NCI-H146 treated with DMSO at 0.1 percent for 48 hours (cell line): Measurements from ENCODE around the gene CPA3.

Experiments
- DNase-seq: peaks from one replicate; lab custom pipeline; 2025; ENCODE audit not compliant: unreplicated experiment; lab: John Stamatoyannopoulos, UW

Gene CPA3, protein sequence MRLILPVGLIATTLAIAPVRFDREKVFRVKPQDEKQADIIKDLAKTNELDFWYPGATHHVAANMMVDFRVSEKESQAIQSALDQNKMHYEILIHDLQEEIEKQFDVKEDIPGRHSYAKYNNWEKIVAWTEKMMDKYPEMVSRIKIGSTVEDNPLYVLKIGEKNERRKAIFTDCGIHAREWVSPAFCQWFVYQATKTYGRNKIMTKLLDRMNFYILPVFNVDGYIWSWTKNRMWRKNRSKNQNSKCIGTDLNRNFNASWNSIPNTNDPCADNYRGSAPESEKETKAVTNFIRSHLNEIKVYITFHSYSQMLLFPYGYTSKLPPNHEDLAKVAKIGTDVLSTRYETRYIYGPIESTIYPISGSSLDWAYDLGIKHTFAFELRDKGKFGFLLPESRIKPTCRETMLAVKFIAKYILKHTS

DNA sequence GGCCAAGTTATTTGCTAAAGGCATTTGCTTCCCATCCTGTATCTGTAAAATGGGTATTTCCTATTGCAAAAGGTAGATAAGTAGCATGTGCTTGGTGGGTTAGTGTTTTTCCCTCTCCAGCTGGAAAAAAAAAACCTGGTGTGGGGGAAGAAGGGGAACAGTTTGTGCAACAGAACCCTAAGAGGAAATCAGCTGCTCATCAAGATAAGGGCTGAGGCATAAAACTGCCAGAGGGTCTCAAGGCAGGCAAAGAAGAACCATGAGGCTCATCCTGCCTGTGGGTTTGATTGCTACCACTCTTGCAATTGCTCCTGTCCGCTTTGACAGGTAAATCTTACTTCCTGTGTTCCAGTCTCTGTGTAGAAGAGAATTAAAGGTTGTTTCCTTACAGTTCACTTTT, at the start of gene CPA3:
CPA3 (plus strand) TSS at position 248 of the 400 bp plus-strand sequence; CDS start at position 260, 12 bp downstream.
- DNase-seq: no peak

DNA sequence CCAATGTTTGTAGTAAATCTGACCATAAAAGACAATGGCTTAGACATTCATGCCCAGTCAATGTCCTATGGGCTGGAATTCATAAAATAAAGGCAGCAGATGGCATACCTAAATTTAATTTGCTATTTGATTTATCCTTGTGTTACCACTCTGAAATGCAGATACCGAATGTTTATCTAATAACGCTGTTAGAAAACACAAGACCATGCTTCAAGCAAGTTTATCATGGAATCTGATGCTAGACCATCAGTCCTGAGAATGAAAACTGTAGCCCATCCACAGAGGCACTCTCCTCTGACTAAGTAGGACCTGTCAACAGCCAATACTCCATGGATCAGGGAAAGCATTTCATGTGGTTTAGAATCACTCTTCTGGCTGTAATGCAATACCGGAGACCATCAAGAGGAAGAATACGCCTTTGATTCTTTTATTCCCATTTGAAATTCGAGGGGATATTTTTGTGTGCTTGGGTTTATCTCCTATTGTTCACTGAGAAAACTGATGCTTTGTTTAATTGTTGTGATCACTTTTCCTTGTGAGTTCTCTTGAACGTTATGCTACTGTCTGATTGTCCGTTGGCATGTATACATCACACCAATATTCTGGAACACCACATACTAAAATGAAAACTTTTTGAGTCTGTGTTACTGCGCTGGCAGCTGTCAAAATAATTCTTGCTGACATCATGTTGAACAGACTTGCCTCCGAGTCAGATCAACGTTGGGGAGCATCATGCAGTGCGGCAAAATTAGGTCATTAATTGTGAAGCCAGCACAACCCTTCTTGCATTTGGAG, 49.6 kb upstream of the CPA3 start:
- DNase-seq: no peak

DNA sequence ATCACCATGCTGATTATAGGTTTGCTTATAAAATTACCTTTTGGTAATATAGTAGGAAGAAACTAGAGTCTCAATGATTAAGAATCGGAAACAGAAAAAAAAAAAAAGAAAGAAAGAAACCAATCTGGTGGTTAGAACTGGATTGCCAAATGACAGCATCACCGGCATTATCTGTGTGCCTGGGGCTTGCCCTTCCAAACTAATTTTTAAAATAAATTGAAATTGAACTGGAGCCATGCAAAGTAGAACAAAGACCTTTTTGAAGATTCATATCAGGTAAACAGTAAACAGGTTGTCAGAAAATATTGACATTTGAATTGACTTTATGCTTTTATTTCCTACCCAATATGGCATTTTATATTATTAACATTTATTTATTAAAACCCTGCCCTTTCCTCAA, 48.7 kb upstream of the CPA3 start:
- no peak for DNase-seq

DNA sequence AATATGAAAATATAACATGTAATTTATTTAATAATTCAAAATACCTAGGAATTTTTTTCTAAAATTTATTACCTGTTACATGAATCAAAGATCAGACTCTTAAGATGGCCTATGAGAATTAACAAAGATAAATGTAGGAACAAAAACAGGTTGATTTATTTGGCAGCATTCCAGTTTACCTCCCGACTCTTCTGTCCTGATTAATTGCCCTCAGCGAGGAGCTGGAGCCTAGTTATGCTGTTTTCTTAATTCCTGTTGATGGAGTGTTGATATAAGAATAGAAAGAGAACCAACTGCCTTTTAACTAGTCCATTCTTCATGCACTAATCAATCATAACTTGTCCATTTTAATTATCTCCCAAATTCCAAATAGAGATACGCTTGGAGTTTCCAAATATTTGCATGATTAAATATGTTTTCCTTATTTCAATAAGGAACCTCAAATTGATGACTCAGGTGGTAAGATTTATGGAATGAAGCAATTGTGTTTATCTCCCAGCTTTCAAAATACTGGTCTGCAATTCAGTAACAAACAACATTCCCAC, 48.0 kb upstream of the CPA3 start:
- peak; percentile 23 for DNase-seq

DNA sequence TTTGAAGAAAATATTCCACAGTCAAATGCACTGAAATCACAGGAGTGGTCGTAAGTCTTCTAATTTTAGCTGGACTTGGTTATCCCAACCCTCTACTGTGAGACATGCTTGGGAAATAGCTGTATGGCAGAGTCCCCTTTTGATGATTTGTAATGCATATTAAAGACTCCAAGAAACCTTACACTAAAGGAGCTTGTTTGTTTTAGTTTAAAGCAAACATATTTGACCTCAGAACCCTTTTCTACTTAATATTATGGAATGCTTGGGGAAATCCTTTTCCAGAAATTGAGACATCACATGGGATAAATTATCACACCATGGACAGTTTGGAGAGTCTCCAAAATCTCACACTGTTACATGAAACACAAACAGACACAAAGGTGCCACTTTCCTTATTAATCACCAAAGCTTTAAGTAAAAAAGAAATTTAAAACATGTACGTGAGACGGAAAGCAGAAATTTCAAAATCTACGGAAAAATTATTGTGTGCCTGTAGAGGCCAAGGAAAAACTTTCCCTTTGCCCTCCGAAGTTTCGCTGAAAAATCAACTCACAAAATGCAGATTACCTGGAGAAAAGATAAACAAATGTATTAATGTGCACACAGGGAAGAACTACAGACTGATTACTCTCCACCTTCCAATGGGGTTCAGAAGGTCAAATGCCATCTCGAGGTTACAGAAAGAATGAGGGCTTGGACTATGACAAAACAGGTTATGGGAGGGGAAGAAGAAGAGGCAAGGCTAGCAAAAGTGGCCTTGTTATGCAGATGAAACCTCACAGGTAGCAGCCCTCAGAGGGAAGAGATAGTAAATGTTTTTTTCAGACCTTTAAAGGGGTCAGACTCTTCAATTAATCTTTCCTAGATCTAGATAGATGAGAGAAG, 44.5 kb upstream of the CPA3 start:
- no peak for DNase-seq

DNA sequence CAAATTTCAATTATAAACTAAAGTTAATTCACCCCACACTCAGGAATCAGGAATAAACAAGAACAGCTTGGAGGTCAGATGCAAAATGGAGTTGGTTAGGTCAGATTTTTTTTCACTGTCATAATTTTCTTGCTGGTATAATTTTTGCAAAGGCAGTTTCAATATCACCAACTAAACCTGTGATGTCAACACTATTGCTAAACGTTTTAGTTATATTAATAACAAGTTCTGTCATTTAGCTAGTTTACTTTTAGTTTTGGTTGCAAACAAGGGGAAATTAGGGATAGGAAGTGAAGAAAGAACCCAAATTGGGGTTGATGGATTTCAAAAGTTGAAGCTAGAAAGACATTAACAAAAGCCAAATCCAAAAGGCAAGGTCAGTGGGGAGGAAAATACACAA, 42.1 kb upstream of the CPA3 start:
- no peak for DNase-seq

DNA sequence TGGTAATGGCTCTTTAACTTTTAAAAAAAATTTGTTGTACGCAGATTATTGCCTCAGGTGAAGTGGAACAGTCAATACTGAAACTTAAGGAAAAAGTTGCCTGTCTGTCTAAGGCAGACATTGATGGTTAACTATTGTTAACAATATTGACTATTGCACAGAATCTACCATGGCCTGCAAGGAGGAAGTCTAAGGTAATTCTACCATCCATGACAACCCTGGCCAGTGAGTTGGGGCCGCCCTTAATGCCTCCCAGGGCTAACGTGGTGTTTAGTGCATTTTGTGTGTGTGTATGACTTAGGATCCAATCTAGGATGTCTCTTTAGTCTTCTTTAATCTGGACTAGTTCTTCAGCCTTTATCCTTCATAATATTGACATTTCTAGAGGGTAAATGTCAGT, 39.6 kb upstream of the CPA3 start:
- no peak for DNase-seq

DNA sequence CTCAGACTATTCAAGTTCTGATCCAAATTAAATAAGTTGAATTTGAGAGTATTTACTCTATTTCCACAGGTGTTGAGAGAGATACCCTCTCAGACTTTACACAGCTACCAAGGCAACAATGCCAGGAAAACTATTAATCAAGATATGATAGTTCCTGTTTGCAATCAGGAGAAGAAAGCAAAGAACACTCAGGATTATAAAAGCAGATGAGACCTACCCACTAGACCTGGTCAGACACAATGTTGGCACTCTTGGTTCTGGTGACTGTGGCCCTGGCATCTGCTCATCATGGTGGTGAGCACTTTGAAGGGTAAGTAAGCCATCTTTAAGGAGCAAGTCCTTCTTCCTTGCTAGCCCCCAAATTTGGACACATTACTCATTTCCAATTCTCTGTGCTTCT, 37.5 kb upstream of the CPA3 start, which contains the start of gene CPB1:
CPB1 (plus strand) TSS at position 227 of the 400 bp plus-strand sequence; CDS start at position 240, 13 bp downstream.
- DNase-seq: no peak

DNA sequence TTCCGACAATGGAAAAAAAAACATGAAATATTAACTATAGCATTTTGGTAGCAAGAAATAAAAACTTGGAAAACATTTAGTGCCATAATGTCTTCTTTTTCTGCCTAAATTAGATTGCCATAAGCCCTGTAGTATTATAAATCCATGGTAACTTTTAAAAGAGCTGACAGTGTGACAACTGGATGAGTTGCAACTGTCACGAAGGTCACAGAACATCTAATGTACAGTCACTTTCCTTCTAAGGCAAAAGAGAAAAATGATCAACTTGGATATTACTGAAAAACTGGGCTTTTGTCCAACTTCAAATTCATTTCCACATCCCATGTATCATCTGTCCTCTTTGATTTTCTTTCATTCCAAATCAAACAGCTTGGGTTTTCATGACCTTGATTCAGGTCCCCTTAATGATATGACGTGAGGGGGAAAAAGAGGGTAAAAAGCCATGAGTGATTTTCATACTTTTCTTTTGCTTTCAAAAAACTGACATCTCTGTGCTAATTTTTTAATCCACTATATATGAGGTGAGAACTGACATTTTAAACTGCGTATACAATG, 36.9 kb upstream of the CPA3 start:
- DNase-seq: no peak

DNA sequence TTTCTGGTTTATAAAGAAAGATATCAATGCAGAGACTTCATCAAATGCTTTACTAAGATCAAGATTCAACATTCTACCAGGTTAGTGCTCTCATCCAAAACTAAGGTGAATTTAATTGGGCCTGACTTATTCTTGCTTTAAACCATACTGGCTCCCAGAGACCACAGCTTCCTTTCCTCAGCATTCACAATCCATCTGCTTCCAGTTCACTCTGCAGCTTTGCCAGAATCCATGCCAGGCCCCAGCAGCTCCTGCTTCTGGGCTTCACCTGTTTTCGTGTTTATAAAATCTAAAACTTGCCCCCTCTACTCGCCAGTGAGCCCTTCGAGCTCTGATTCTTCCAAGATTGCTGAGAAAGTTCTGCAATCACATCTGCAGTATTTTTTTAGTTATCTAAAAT, 35.2 kb upstream of the CPA3 start:
- no peak for DNase-seq

DNA sequence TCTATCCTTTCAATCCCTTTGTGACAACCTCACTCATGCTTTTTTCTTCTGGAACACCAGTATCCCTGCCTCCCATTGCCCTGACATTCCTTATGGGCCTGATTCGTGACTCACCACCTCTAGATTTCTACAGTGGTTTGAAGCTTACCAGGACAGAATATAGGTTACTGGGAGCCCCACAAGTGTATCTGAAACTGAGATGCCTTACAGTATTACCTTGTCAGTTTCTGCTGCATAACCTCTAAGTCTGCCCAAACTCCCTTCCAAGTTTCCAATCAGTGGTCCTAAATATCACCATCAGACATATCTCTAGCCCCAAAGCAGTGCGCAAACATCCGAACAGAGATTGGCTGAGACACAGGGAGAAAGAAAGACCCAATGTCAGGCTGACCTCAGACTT, 31.9 kb upstream of the CPA3 start:
- no peak for DNase-seq

DNA sequence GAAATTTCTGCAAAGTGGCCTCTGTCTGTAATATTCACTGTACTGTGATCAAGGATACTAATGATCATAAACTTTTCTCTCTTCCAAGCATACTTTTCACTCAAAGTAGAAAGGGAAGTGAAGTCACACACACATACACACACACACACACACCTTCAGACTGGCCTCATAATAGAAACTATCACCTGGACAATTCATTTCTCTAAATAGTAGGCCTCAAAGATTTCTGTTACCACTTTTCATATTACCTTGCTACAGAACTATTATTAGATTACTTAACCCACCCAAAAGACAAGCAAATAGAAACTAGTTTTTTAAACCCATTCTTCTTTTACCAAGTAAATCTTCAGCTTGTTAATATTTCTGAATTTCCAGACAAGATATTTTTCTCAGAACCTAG, 25.3 kb upstream of the CPA3 start:
- DNase-seq: no peak

DNA sequence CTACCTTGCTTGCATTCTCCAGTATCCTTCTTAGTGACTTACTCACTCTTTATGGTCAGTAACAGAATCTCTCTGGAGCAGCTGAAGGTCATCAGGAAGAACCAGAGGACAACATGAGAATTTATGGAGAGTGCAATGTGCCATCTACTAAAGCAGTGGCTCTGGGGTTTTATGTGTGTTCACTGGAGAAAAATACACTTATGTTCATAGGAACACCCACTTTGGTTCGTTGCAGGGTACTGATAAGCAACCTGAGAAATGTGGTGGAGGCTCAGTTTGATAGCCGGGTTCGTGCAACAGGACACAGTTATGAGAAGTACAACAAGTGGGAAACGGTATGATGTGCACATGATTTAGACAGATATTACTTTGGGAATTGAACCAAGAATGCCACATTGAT, 24.6 kb upstream of the CPA3 start:
- no peak for DNase-seq

DNA sequence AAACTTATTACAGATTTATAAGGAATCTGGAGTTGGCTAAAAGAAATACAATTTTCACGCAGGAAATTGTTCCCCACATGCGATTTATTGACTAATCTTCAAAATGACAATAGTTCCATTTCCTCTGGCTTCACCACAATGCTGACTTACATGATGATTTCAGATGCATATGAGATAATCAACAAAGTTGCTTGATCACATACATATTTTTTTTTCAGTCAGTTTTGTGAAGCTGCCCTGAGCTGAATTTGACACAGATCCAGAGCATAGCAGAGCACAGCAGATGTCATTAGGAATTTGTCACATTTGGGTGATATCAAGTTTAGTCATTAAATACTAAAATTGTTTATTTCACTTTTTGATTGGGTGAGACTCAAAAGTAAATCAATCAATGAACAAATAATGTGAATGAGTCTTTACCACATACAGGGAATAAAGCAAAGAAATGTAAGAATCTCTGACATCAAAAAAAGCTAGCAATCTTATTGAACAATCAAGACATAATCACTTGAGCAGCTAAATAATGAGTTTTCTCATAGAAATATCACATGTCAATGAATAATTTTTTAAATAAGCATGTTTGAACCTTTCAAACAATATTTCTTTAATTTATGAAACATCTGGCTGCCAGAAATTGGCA, 19.2 kb upstream of the CPA3 start:
- no peak for DNase-seq

DNA sequence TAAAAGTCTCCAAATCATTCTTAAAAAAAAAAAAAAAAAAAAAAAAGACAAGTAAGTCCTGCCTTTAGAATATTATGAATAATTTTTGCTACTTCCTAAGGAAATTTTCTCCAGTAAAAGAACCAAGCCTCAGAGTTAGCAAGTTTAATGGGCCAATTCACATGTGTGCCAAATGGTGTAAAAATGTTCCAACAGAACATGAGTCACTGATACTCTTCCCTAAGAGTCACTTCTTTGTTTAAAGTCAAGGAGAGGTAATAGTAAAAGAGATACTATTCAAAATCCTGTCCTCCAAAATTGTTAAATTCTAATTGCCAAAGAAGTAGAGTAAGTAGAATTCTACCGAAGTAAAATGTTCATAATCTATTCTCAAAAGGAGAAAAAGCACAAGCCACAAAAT, 17.7 kb upstream of the CPA3 start:
- DNase-seq: no peak

DNA sequence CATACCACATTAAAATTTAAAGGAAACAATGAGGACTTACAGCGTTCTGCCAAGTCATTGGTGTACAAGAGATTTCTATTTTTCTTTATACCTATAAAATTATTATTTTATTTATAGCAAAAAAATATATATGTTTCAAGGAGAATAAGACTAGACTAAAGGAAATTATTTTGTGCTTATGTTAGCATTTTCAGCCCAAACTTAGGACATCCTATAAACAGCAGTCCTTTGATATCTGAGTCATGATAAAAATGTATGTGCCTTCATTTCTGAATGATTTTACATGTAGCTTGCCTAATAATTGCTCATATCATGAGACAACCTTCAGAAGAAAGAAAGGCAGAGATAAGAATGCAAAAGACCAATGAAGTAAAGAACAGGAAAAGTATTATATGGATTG, 16.7 kb upstream of the CPA3 start:
- DNase-seq: no peak

DNA sequence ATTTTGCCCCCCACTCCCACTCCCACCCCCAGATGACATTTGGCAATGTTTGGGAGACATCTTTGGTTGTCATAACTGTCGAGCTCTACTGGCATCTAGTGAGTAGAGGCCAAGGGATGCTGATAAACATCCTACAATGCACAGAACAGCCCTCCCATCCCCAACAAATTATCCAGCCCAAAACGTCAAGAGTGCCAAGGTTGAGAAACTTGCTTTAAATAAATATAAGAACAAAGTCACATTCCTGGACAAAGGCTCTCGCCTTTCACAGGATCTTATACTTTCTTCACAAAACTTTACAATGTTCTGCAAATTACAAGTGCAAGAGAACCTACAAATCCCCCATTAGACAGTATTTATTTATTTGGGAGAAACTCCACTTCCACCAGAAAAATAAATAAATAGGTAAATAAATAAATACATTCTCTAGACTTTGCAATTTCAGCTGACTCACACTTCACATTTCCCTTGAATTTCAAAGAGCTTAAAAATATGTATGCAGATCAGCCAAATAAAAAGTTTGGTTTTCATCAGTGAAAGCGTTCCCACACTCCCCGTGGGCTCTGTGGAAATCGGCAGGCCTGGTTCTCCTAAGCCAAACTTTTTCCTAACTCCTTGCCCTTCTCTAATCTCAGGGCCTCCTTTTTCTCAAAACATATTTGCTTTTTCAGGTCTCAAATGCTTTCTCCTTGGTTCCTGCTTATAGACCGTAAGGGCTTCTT, 12.7 kb upstream of the CPA3 start:
- no peak for DNase-seq

DNA sequence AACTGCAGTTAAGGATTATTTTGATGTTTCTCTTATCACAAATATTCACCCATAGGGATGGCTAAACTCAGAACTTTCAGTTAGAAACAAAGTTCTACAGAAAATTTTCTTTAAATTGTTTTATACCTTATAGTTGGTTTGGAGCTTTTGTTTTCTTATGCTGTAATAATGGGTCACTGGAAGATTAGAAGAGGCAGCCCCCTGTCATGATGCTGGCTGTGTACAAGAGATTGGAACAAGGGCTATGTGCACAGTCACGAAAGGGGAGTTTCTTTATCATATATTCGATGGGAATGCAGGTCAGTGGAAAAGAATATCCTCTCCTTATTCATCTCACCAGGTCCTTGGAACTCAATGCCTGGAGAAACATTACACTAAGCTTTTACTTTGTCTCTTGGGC, 12.0 kb upstream of the CPA3 start:
- DNase-seq: no peak

DNA sequence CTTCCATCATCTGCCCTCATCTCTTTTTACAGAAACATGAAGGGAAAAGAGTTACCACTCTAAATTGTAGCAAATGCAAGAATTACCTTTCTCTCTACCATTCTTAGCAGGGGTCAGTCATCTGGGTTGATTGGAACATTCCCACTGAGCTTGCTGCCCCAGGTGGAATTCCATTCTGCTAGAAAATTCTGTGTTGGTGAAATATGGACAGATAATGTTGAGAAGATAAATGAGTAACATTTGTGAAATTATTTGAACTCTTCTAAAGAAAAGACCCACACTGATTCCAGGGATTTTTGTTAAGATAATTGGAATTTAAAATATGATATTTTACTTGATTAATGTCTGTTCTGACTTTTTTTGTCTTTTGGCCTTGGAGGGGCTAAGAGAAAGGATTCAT, 11.0 kb upstream of the CPA3 start:
- no peak for DNase-seq

DNA sequence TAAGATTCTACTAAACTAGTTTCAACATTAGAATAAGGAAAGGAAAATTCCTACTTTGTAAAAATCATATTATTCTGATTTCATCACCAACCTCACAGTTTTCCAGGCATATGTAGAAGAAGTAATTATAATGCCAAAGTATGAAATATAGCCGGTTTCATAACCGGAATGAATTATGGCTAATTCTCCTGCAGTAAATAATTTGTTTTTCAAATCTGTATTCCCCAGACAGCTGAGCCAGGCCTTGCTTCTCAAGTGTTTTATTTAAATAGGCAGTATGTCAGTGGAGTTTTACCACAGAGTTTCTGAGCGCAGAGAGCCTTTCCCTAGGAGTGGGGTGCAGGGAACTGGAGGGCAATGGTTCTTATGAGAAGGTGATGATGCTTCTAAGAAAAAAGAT, 8.7 kb upstream of the CPA3 start:
- no peak for DNase-seq
